ENCODE results near the gene KLHL28. TPM values are rescaled to one million over a fixed set of nuclear protein-coding genes. Genes with fewer than 3 reads are reported as not detected.

KLHL28 gene
- total and polyA plus RNA-seq, 7 experiments from 2014 or later, result 22.1 to 50.2 (median 41.4) TPM

DNA sequence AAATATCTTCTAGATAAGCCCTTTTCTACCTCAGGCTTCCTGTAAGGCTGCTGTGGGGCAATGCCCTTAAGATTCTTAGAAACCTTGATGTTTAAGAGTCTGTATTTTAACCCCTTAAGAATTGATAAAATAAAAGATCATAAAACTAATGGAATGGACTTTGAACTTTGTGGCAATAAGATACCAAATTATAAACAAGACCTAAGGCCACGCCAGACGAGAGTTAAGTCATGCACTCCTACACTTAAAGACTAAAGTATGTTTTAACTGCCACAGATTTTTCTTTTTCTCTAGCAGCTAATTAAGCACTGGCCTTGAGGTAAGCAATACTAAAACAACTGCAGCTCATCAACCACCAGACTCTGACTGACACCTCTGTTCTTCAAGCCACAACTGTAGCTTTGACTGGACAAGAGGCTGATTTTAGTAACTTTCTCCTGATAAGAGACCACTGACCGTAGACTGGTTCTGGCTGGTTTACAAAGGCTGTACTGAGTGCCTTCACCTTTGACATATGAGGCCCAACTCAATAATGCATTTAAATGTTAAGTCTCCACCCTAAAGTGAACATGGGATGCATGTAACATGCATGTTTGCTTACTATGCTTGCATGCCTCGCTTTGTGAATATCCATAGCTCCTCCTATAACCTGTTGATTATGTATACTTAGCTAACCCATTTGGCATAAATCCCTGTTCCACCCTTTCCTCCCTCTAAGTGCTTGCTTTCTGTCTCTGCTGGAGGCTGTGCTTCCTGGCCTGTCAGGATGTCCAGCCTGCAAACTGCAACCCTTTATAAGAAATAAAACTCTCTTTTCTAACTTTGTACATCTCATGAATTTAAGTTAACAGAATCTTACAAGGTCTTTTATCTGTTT, 71.9 kb downstream of the KLHL28 start:
- Histone ChIP-seq H3K4me3 (ENCODE audit: low read length) (no peak overlapping the region), H3K9me3 (ENCODE audit: control insufficient read depth in 2 of 3, low read length in 3 of 3) (no peaks in the 10 kb centered on the region), H3K27ac (ENCODE audit: low read depth, low read length) (no peak overlapping the region), H3K36me3 (ENCODE audit: control insufficient read depth in 2 of 3, insufficient read depth in 3 of 3, low read length in 3 of 3) (no peaks in the 10 kb centered on the region), H3K4me1 (ENCODE audit: control insufficient read depth in 2 of 2, insufficient read depth in 2 of 2, low read length in 2 of 2) (no peaks in the 10 kb centered on the region), H3K27me3 (ENCODE audit: control insufficient read depth in 2 of 2, insufficient read depth in 2 of 2, low read length in 2 of 2) (no peaks in the 10 kb centered on the region)
- peaks cover 0 to 8% (median 3%) of the 10 kb centered on the region in 5 donors for H3K36me3 Mint-ChIP-seq
- no peak overlapping the region for H3K4me3 Mint-ChIP-seq
- peaks cover 0 to 6% (median 0%) of the 10 kb centered on the region in 7 donors for H3K4me1 Mint-ChIP-seq
- no peak for DNase-seq
- peaks cover 0 to 9% (median 1%) of the 10 kb centered on the region in 11 donors for H3K9me3 Mint-ChIP-seq
- no peaks in the 10 kb centered on the region for H3K27me3 Mint-ChIP-seq
- POLR2A ChIA-PET, result no interaction called here
- no peak overlapping the region for H3K27ac Mint-ChIP-seq
- CTCF ChIA-PET, result no interaction called here
- intact Hi-C loops (cut with micrococcal nuclease), result no loop called here
- ATAC-seq, result no peak

DNA sequence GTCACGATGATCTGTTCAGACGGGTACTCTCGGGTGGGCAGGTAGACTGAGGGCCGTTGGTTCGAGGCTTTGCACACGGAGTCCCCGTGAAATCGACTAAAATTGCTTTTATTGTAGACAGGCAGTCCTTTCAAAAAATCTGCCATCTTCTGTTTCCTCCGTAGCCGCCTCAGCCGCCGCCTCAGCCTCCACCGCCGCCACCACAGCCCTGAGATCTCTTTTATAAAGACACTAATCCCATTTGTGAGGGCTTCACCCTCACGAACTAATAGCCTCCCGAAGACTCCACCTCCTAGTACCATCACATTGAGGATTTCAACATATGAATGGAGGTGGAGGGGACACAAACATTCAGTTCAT, 74.2 kb downstream of the KLHL28 start:
- peaks cover 0 to 6% (median 0%) of the 10 kb centered on the region in 7 donors for H3K4me1 Mint-ChIP-seq
- Histone ChIP-seq H3K27ac (ENCODE audit: low read depth, low read length) (no peak overlapping the region), H3K4me3 (ENCODE audit: low read length) (no peak overlapping the region), H3K36me3 (ENCODE audit: control insufficient read depth in 2 of 3, insufficient read depth in 3 of 3, low read length in 3 of 3) (no peaks in the 10 kb centered on the region), H3K9me3 (ENCODE audit: control insufficient read depth in 2 of 3, low read length in 3 of 3) (no peaks in the 10 kb centered on the region), H3K27me3 (ENCODE audit: control insufficient read depth in 2 of 2, insufficient read depth in 2 of 2, low read length in 2 of 2) (no peaks in the 10 kb centered on the region), H3K4me1 (ENCODE audit: control insufficient read depth in 2 of 2, insufficient read depth in 2 of 2, low read length in 2 of 2) (no peaks in the 10 kb centered on the region)
- H3K9me3 Mint-ChIP-seq, result peaks cover 0 to 16% (median 7%) of the 10 kb centered on the region in 11 donors
- no peak overlapping the region for H3K4me3 Mint-ChIP-seq
- DNase-seq (no peak), ATAC-seq (no peak)
- no peaks in the 10 kb centered on the region for H3K27me3 Mint-ChIP-seq
- POLR2A ChIA-PET, result no interaction called here
- H3K27ac Mint-ChIP-seq, result no peak overlapping the region
- CTCF ChIA-PET, result no interaction called here
- peaks cover 0 to 6% (median 3%) of the 10 kb centered on the region in 5 donors for H3K36me3 Mint-ChIP-seq
- intact Hi-C loops (cut with micrococcal nuclease), result no loop called here

DNA sequence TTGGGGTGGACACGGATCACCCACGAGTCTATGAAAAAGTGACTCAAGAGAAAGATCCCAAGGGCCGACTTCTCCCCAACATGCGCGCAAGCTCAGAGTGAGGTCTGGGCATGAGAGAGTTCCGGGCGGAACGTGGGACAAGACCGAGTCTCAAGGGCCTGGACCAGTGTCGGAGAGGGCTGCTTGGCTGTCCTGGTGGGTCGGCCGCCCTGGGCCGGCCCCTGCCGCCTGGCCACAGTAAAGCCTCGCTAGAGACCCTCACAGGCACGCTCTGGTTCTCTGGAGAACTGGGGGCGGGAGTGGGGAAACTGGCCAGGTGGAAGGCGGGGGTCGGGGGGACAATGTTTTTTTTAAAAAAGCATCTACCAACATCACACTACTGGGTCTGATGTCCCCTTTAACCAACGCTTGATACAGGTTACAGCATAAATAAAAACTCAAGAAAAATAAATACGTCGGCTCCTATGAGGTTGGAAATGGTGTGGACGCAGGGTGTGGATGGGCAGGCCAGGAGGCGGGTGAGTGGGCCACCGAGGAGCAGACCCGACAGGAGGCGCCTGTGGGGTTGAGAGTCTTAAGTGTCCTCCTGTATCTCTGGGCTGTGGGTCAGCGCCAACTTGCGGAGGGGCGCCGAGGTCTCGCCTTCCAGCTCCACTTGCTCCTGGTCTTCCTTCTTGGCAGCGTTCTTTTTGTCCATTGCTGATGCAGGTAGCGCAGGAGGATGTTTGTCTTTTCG, 74.7 kb downstream of the KLHL28 start:
- CTCF ChIA-PET, result no interaction called here
- intact Hi-C loops (cut with micrococcal nuclease), result no loop called here
- H3K9me3 Mint-ChIP-seq, result peaks cover 4 to 22% (median 12%) of the 10 kb centered on the region in 11 donors

DNA sequence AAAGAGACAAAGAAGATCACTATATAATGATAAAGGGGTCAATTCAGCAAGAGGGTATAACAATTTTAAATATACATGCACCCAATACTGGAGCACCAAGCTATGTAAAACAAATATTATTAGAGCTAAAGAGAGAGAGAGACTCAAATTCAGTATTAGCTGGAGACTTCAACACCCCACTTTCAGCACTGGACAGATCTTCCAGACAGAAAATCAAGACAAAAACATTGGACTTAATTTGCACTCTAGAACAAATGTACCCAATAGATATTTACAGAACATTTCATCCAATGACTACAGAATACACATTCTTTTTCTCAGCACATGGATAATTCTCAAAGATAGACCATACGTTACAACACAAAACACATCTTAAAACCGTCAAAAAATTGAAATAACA, 81.0 kb downstream of the KLHL28 start:
- ATAC-seq (no peak), DNase-seq (no peak)
- CTCF ChIA-PET, result no interaction called here

More for the DNA sequence above, 74.7 kb downstream of the KLHL28 start:
- no peak overlapping the region for H3K4me3 ChIP-seq (ENCODE audit: low read length)
- H3K27me3 ChIP-seq (ENCODE audit: control insufficient read depth in 2 of 2, insufficient read depth in 2 of 2, low read length in 2 of 2), result no peaks in the 10 kb centered on the region
- H3K36me3 Mint-ChIP-seq, result peaks cover 4 to 6% (median 5%) of the 10 kb centered on the region in 5 donors
- no peak overlapping the region for H3K27ac ChIP-seq (ENCODE audit: low read depth, low read length)
- H3K4me1 ChIP-seq (ENCODE audit: control insufficient read depth in 2 of 2, insufficient read depth in 2 of 2, low read length in 2 of 2), result no peaks in the 10 kb centered on the region
- ATAC-seq, result no peak
- no peak overlapping the region for H3K4me3 Mint-ChIP-seq
- no peak for DNase-seq
- peaks cover 0 to 4% (median 0%) of the 10 kb centered on the region in 5 donors for H3K27me3 Mint-ChIP-seq
- H3K9me3 ChIP-seq (ENCODE audit: control insufficient read depth in 2 of 3, low read length in 3 of 3), result peaks cover 0 to 3% (median 0%) of the 10 kb centered on the region in 3 experiments
- no peaks in the 10 kb centered on the region for H3K36me3 ChIP-seq (ENCODE audit: control insufficient read depth in 2 of 3, insufficient read depth in 3 of 3, low read length in 3 of 3)
- H3K27ac Mint-ChIP-seq, result no peak overlapping the region
- POLR2A ChIA-PET, result no interaction called here
- peaks cover 0 to 4% (median 0%) of the 10 kb centered on the region in 7 donors for H3K4me1 Mint-ChIP-seq

More for the DNA sequence above, 81.0 kb downstream of the KLHL28 start:
- POLR2A ChIA-PET, result no interaction called here
- H3K9me3 Mint-ChIP-seq, result peaks cover 4 to 44% (median 26%) of the 10 kb centered on the region in 11 donors
- Histone ChIP-seq H3K9me3 (ENCODE audit: control insufficient read depth in 2 of 3, low read length in 3 of 3) (peaks cover 0 to 7% (median 0%) of the 10 kb centered on the region in 3 experiments), H3K4me3 (ENCODE audit: low read length) (no peak overlapping the region), H3K4me1 (ENCODE audit: control insufficient read depth in 2 of 2, insufficient read depth in 2 of 2, low read length in 2 of 2) (no peaks in the 10 kb centered on the region), H3K27me3 (ENCODE audit: control insufficient read depth in 2 of 2, insufficient read depth in 2 of 2, low read length in 2 of 2) (no peaks in the 10 kb centered on the region), H3K36me3 (ENCODE audit: control insufficient read depth in 2 of 3, insufficient read depth in 3 of 3, low read length in 3 of 3) (no peaks in the 10 kb centered on the region), H3K27ac (ENCODE audit: low read depth, low read length) (no peak overlapping the region)
- H3K27me3 Mint-ChIP-seq, result peaks cover 1 to 24% (median 13%) of the 10 kb centered on the region in 5 donors
- no peaks in the 10 kb centered on the region for H3K4me1 Mint-ChIP-seq
- no peak overlapping the region for H3K27ac Mint-ChIP-seq
- H3K36me3 Mint-ChIP-seq, result peaks cover 0 to 20% (median 4%) of the 10 kb centered on the region in 5 donors
- intact Hi-C loops (cut with micrococcal nuclease), result no loop called here
- H3K4me3 Mint-ChIP-seq, result no peak overlapping the region

Other genes with a start within 250 kb of the KLHL28 start
- 10 to 100 TPM; 11.0 to 17.5 (median 15.0) TPM for gene TOGARAM1, start 243 bp upstream of the KLHL28 start, total RNA-seq
- gene TOGARAM1, start 243 bp upstream of the KLHL28 start, polyA plus RNA-seq, result 10 to 100 TPM in 1 of 2 donors, 1 to 10 TPM in 1; 8.7 to 12.0 TPM
- gene PRPF39, start 122.2 kb upstream of the KLHL28 start, total RNA-seq, result 10 to 100 TPM; 46.2 to 81.8 (median 58.4) TPM
- gene PRPF39, start 122.2 kb upstream of the KLHL28 start, polyA plus RNA-seq, result 10 to 100 TPM; 10.5 to 13.7 TPM
- 10 to 100 TPM; 31.7 to 66.2 (median 55.4) TPM for gene FKBP3, start 172.5 kb upstream of the KLHL28 start, total RNA-seq
- 10 to 100 TPM; 48.9 to 82.6 TPM for gene FKBP3, start 172.5 kb upstream of the KLHL28 start, polyA plus RNA-seq
- 10 to 100 TPM in 2 of 5 experiments, 1 to 10 TPM in 3; 9.1 to 12.3 (median 9.8) TPM for gene FANCM, start 174.0 kb upstream of the KLHL28 start, total RNA-seq
- gene FANCM, start 174.0 kb upstream of the KLHL28 start, polyA plus RNA-seq, result 1 to 10 TPM; 6.9 to 9.0 TPM

All from naive thymus-derived CD4-positive, alpha-beta T cell (primary cell).